ENCODE results near the gene ZNF606. TPM values are rescaled to one million over a fixed set of nuclear protein-coding genes. Genes with fewer than 3 reads are reported as not detected.

The ZNF606 gene
- total RNA-seq, 1 experiment from 2014 or later, result 16.7 TPM

- ChIA-PET POLR2A (ENCODE audit: low non-redundant PET) (no interaction called here), CTCF (no interaction called here)
- H3K27me3 ChIP-seq (replicated peaks; ENCODE audit: insufficient read depth, low read depth, low read length, poor library complexity), result no peaks in the 10 kb centered on the region
- peaks cover 59% of the 10 kb centered on the region for H3K36me3 ChIP-seq (ENCODE audit: insufficient read depth, low read length, poor library complexity, severe bottlenecking)
- no peak overlapping the region for H3K4me3 ChIP-seq (ENCODE audit: low read depth, low read length, poor library complexity, severe bottlenecking)
- intact Hi-C loops (cut with micrococcal nuclease; ENCODE audit: unreplicated experiment), result no loop called here
- H3K4me1 ChIP-seq (ENCODE audit: insufficient read depth, low read length, poor library complexity, severe bottlenecking), result peaks cover 3% of the 10 kb centered on the region
- H3K27ac ChIP-seq (ENCODE audit: low read depth, low read length, poor library complexity, severe bottlenecking), result no peak overlapping the region
- DNase-seq (ENCODE audit: low spot score), result no peak
- no TSS peak for BruUV-seq (replicated peaks)
- TF ChIP-seq EZH2 (IDR thresholded peaks at IDR 0.05; ENCODE audit: borderline replicate concordance, low read depth, low read length, poor library complexity, severe bottlenecking), result no peak
- TF ChIP-seq, protein P1, sequence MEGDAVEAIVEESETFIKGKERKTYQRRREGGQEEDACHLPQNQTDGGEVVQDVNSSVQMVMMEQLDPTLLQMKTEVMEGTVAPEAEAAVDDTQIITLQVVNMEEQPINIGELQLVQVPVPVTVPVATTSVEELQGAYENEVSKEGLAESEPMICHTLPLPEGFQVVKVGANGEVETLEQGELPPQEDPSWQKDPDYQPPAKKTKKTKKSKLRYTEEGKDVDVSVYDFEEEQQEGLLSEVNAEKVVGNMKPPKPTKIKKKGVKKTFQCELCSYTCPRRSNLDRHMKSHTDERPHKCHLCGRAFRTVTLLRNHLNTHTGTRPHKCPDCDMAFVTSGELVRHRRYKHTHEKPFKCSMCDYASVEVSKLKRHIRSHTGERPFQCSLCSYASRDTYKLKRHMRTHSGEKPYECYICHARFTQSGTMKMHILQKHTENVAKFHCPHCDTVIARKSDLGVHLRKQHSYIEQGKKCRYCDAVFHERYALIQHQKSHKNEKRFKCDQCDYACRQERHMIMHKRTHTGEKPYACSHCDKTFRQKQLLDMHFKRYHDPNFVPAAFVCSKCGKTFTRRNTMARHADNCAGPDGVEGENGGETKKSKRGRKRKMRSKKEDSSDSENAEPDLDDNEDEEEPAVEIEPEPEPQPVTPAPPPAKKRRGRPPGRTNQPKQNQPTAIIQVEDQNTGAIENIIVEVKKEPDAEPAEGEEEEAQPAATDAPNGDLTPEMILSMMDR (conservative IDR thresholded peaks at IDR 0.05; ENCODE audit: low read depth, low read length), result no peak
- H3K9me3 ChIP-seq (ENCODE audit: low read depth, low read length, poor library complexity, severe bottlenecking), result peaks cover 54% of the 10 kb centered on the region
Measured at GRCh38 chr19:58000677-58001076, 1.9 kb downstream of the ZNF606 start.

GRCh38 chr19:57992841-57993240 is 9.8 kb downstream of the ZNF606 start:
- no peak overlapping the region for H3K27ac ChIP-seq (ENCODE audit: low read depth, low read length, poor library complexity, severe bottlenecking)
- DNase-seq (ENCODE audit: low spot score), result no peak
- H3K4me3 ChIP-seq (ENCODE audit: low read depth, low read length, poor library complexity, severe bottlenecking), result no peak overlapping the region
- CTCF ChIA-PET, result no interaction called here
- H3K36me3 ChIP-seq (ENCODE audit: insufficient read depth, low read length, poor library complexity, severe bottlenecking), result peaks cover 18% of the 10 kb centered on the region
- intact Hi-C loops (cut with micrococcal nuclease; ENCODE audit: unreplicated experiment), result no loop called here
- POLR2A ChIA-PET (ENCODE audit: low non-redundant PET), result no interaction called here
- peaks cover 32% of the 10 kb centered on the region for H3K9me3 ChIP-seq (ENCODE audit: low read depth, low read length, poor library complexity, severe bottlenecking)
- no peaks in the 10 kb centered on the region for H3K27me3 ChIP-seq (replicated peaks; ENCODE audit: insufficient read depth, low read depth, low read length, poor library complexity)
- no peak for TF ChIP-seq EZH2 (IDR thresholded peaks at IDR 0.05; ENCODE audit: borderline replicate concordance, low read depth, low read length, poor library complexity, severe bottlenecking)
- TF ChIP-seq, protein P1 (conservative IDR thresholded peaks at IDR 0.05; ENCODE audit: low read depth, low read length), result no peak
- H3K4me1 ChIP-seq (ENCODE audit: insufficient read depth, low read length, poor library complexity, severe bottlenecking), result no peaks in the 10 kb centered on the region
- BruUV-seq (replicated peaks), result no TSS peak

GRCh38 chr19:57978586-57979289 is 23.9 kb downstream of the ZNF606 start:
- no peak for DNase-seq (ENCODE audit: low spot score)
- CTCF ChIA-PET, result no interaction called here
- POLR2A ChIA-PET (ENCODE audit: low non-redundant PET), result no interaction called here
- H3K36me3 ChIP-seq (ENCODE audit: insufficient read depth, low read length, poor library complexity, severe bottlenecking), result peaks cover 56% of the 10 kb centered on the region
- TF ChIP-seq, protein P1 (conservative IDR thresholded peaks at IDR 0.05; ENCODE audit: low read depth, low read length), result no peak
- TF ChIP-seq EZH2 (IDR thresholded peaks at IDR 0.05; ENCODE audit: borderline replicate concordance, low read depth, low read length, poor library complexity, severe bottlenecking), result no peak
- H3K9me3 ChIP-seq (ENCODE audit: low read depth, low read length, poor library complexity, severe bottlenecking), result peaks cover 94% of the 10 kb centered on the region
- no peak overlapping the region for H3K4me3 ChIP-seq (ENCODE audit: low read depth, low read length, poor library complexity, severe bottlenecking)
- H3K4me1 ChIP-seq (ENCODE audit: insufficient read depth, low read length, poor library complexity, severe bottlenecking), result no peaks in the 10 kb centered on the region
- H3K27ac ChIP-seq (ENCODE audit: low read depth, low read length, poor library complexity, severe bottlenecking), result no peak overlapping the region
- intact Hi-C loops (cut with micrococcal nuclease; ENCODE audit: unreplicated experiment), result no loop called here
- H3K27me3 ChIP-seq (replicated peaks; ENCODE audit: insufficient read depth, low read depth, low read length, poor library complexity), result no peaks in the 10 kb centered on the region
- BruUV-seq (replicated peaks), result no TSS peak
